GM13976 (cell line): ENCODE data around the gene SLIT3.

Experiments used
- DNase-seq: peaks from one replicate; pipeline ENCODE4 v3.0.0; 2012; ENCODE audit warnings: low spot score
- CTCF ChIP-seq: IDR thresholded peaks from 2 replicates; pipeline ENCODE4 v1.5.1; 2012; ENCODE audit warnings: borderline replicate concordance, mild to moderate bottlenecking; ENCODE audit not compliant: insufficient read depth; ENCODE audit errors: extremely low read depth, missing control alignments, control extremely low read depth
- in situ Hi-C: fragments of 300-500 bp; cut with MboI; formaldehyde crosslinking; loops from one replicate; pipeline ENCODE4 v1.12.0; 2022; ENCODE audit warnings: low sequenced_read_pairs, mixed read lengths, inconsistent platforms; ENCODE audit not compliant: unreplicated experiment

SLIT3 gene

GRCh38 chr5:169300468-169301385 lies at the start of gene SLIT3:
SLIT3 (minus strand) TSS chr5:169301139; CDS start chr5:169300709, 430 bp downstream.
- DNase-seq: peak; percentile 23
- in situ Hi-C loops: no loop called here
- no peak for TF ChIP-seq CTCF

- in situ Hi-C loops: no loop called here
- no peak for TF ChIP-seq CTCF
- no peak for DNase-seq
These were observed 49.1 kb upstream of the SLIT3 start for GRCh38 chr5:169350016-169350415.

- no peak for DNase-seq
- no peak for TF ChIP-seq CTCF
- in situ Hi-C loops: no loop called here
These were observed 46.8 kb upstream of the SLIT3 start for GRCh38 chr5:169347786-169348185.

- DNase-seq: no peak
- no peak for TF ChIP-seq CTCF
These were observed 43.7 kb upstream of the SLIT3 start for GRCh38 chr5:169344629-169345028.

GRCh38 chr5:169343766-169344165 lies 42.8 kb upstream of the SLIT3 start:
- no peak for DNase-seq
- in situ Hi-C loops: no loop called here
- TF ChIP-seq CTCF: no peak

More at GRCh38 chr5:169344629-169345028, 43.7 kb upstream of the SLIT3 start:
- in situ Hi-C loops: no loop called here

- in situ Hi-C loops: no loop called here
- no peak for TF ChIP-seq CTCF
- no peak for DNase-seq
These were observed 40.6 kb upstream of the SLIT3 start for GRCh38 chr5:169341556-169341955.
